ENCODE measurements around the gene ICAM2.

ICAM2 gene

GRCh38 chr17:64020056-64020766, at the start of gene ICAM2:
Gene ICAM2, minus strand, starts transcription at chr17:64020633. Its CDS starts 13,942 bp downstream, at chr17:64006691.
- peak; percentile 96 for DNase-seq

GRCh38 chr17:64070213-64070612, 49.8 kb upstream of the ICAM2 start:
- DNase-seq, result no peak

GRCh38 chr17:64069143-64069542, 48.7 kb upstream of the ICAM2 start:
- DNase-seq, result no peak

- DNase-seq, result no peak
Observed at GRCh38 chr17:64067657-64068056, 47.2 kb upstream of the ICAM2 start.

GRCh38 chr17:64066716-64067115, 46.3 kb upstream of the ICAM2 start:
- DNase-seq, result peak; percentile 73

GRCh38 chr17:64065161-64065560, 44.7 kb upstream of the ICAM2 start:
- DNase-seq, result no peak

- no peak for DNase-seq
Observed at GRCh38 chr17:64064331-64064730, 43.9 kb upstream of the ICAM2 start.

GRCh38 chr17:64063766-64064224, 43.4 kb upstream of the ICAM2 start:
- DNase-seq, result peak; percentile 57

GRCh38 chr17:64063088-64063487, 42.7 kb upstream of the ICAM2 start:
- DNase-seq, result peak; percentile 52

- DNase-seq, result no peak
Observed at GRCh38 chr17:64061178-64061898, 40.9 kb upstream of the ICAM2 start.

- no peak for DNase-seq
Observed at GRCh38 chr17:64060331-64060730, 39.9 kb upstream of the ICAM2 start.

- DNase-seq, result no peak
Observed at GRCh38 chr17:64059756-64060155, 39.3 kb upstream of the ICAM2 start.

GRCh38 chr17:64058621-64059020, 38.2 kb upstream of the ICAM2 start:
- no peak for DNase-seq

- DNase-seq, result no peak
Observed at GRCh38 chr17:64057701-64058263, 37.3 kb upstream of the ICAM2 start.

GRCh38 chr17:64056269-64057005, 36.0 kb upstream of the ICAM2 start:
- DNase-seq, result no peak

- no peak for DNase-seq
Observed at GRCh38 chr17:64055183-64056142, 35.0 kb upstream of the ICAM2 start.

- no peak for DNase-seq
Observed at GRCh38 chr17:64054304-64054703, 33.9 kb upstream of the ICAM2 start.

- DNase-seq, result no peak
Observed at GRCh38 chr17:64053101-64053500, 32.7 kb upstream of the ICAM2 start.

GRCh38 chr17:64051153-64051552, 30.7 kb upstream of the ICAM2 start:
- DNase-seq, result peak; percentile 72

- DNase-seq, result no peak
Observed at GRCh38 chr17:64048805-64049204, 28.4 kb upstream of the ICAM2 start.

GRCh38 chr17:64045176-64045575, 24.7 kb upstream of the ICAM2 start:
- no peak for DNase-seq

All from CD4-positive, alpha-beta T cell treated with Interleukin-10 for 1 hour (primary cell).